SH-SY5Y (cell line): Measurements from ENCODE around the gene MFAP2.

ENCODE experiments used
- GATA2 ChIP-seq: IDR thresholded peaks from 2 replicates; pipeline ENCODE4 v1.6.1; 2011; ENCODE audit warnings: mild to moderate bottlenecking, low read depth, low read length
- GATA3 ChIP-seq: IDR thresholded peaks from 2 replicates; pipeline ENCODE4 v1.6.1; 2011; ENCODE audit warnings: low read depth, mild to moderate bottlenecking, low read length, moderate library complexity

GRCh38 chr1:17027403-17027802 lies 47.0 kb upstream of the MFAP2 start:
- no peak for TF ChIP-seq GATA2
- no peak for TF ChIP-seq GATA3
